GM12892 (cell line): ENCODE results near the gene IL22RA1.

Experiments
- POLR2A ChIP-seq: IDR thresholded peaks from 2 replicates; pipeline ENCODE4 v1.6.1; 2011; ENCODE audit warnings: low read depth, low read length, control low read depth
- POLR2AphosphoS5 ChIP-seq: IDR thresholded peaks from 2 replicates; pipeline ENCODE4 v1.6.1; 2011; ENCODE audit warnings: low read depth, low read length, control low read depth
- TAF1 ChIP-seq: IDR thresholded peaks from 2 replicates; pipeline ENCODE4 v1.6.1; 2011; ENCODE audit warnings: low read depth, mild to moderate bottlenecking, control low read depth, low read length, borderline replicate concordance

- no peak for TF ChIP-seq TAF1
- TF ChIP-seq POLR2A: no peak
- no peak for TF ChIP-seq POLR2AphosphoS5
These were observed 45.3 kb downstream of the IL22RA1 start for GRCh38 chr1:24097663-24098062.
